G401 (cell line): ENCODE measurements around the gene BLOC1S3. TPM values are rescaled to one million over a fixed set of nuclear protein-coding genes. Genes with fewer than 3 reads are reported as not detected.
A peak's percentile ranks its signal among the peaks of the same experiment; 100 is the strongest.

Source experiments
- DNase-seq: peaks from one replicate; pipeline ENCODE4 v3.0.0-alpha.2; 2015; ENCODE audit warnings: low spot score
- in situ Hi-C: cut with HindIII; loops from 2 replicates; pipeline ENCODE4 v1.10.0; 2016; ENCODE audit warnings: low sequenced_read_pairs, mixed read lengths
- total RNA-seq: library from RNA; depleted of rRNA; stranded (reverse); fragments of >200 nt; shearing (Covaris generic); gene quantifications from 2 replicates; pipeline ENCODE4 v1.2.3, GENCODE V29; 2014

BLOC1S3 gene
- total RNA-seq, 1 experiment from 2014 or later = 9.0 TPM

DNA sequence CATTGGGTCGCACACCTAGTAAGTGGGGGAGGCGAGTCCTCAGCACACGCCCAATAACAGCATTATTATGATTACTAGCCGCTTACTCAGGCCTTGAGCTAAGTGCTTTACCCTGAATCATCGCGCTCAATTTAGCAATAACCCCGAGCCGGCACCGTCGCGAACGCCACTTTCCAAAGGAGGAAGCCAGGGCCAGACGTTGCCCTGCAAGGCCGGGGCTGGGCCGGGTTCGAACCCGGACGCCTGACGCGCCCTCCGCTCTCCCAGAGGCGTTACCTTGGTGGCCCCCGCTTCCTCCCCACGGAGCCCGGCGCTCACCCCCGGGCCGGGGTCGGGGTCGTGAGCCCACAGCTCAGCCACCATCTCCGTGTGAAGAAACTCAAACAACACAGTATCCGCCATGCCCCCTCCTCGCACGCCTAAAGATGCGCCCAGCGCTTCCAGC lies 745 bp upstream of the BLOC1S3 start, which contains the start of gene TRAPPC6A:
Gene TRAPPC6A (minus strand): TSS at position 421 of the 445 bp plus-strand sequence. CDS start 19 bp downstream, at position 402.
- no peak for DNase-seq
- in situ Hi-C loops = no loop called here

DNA sequence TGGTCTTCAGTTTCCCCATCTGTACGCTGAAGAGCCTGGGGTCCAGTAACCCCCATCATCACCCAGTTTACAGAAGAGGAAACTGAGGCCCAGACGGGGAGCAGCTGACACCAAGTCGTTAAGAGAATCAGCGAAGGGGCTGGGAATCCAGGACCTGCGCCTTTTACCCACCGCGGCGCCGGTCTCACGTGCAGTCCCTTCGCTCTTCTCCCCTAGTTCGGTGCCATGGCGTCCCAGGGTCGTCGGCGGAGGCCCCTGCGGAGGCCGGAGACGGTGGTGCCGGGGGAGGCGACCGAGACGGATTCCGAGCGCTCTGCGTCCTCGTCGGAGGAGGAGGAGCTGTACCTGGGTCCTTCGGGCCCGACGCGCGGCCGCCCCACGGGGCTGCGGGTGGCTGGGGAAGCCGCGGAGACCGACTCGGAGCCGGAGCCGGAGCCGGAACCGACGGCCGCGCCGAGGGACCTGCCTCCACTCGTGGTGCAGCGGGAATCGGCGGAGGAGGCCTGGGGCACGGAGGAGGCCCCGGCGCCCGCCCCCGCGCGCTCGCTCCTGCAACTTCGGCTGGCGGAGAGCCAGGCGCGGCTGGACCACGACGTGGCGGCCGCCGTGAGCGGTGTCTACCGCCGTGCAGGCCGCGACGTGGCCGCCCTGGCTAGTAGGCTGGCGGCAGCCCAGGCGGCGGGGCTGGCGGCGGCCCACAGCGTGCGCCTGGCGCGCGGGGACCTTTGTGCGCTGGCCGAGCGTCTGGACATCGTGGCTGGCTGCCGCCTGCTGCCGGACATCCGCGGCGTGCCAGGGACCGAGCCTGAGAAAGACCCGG lies 698 bp downstream of the BLOC1S3 start:
- in situ Hi-C loops = no loop called here
- no peak for DNase-seq

DNA sequence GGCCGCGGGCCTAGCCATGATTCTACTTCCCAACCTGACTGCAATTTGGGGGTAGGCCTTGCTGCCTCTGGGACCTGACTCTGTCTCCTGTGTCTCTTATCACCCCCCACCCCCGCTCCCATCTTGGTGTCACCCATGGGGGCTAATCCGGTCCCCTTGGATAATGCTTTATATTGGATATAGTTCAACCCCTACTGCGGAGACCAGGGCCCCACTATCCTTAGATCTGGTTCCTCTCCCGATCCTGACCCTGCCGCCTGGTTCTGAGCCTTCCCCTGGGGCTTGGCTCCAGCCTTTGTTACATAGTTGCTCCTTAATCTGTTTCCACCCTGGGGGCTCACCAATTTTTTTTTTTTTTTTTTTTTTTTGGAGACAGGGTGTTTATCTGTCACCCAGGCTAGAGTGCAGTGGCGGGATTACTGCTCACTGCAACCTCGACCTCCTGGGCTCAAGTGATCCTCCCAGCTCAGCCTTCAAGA lies 1.3 kb downstream of the BLOC1S3 start:
- in situ Hi-C loops = no loop called here
- DNase-seq = no peak

DNA sequence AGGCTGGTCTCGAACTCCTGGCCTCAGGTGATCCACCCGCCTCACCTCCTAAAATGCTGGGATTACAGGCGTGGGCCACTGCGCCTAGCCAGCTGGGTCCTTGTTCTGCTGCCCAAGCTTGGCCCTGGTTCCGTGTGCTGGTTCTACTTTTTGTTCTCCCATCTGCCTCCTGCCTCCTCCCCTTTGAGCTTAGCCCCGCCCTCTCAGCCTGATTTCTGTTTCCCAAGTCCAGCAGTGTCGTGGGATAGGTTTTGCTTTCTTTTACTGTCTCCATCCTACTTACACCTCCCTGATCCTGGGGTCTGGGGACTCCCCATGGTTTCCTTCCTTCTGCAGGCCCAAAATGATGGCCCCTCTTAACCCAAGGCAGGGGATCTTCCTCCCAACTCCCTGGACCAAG lies 2.4 kb downstream of the BLOC1S3 start:
- in situ Hi-C loops = no loop called here
- no peak for DNase-seq

DNA sequence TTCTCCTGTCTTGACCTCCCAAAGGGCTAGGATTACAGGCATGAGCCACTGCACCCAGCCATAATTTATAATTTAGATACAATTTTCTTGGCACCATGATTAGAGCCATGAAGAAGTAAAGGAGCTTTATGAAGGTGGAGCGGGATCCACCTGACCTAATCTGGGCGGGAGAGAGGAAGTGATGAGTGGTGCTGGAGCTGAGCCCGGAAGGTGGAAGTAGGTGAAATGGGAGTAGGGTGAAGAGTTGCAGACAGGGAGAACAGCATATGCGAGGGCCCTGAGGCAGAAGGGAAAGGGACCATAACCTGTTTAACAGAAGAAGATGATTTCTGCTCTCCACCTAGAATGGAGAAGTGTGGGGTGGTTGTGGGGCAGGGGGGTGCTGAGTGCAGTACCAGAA lies 4.2 kb downstream of the BLOC1S3 start:
- in situ Hi-C loops = no loop called here

DNA sequence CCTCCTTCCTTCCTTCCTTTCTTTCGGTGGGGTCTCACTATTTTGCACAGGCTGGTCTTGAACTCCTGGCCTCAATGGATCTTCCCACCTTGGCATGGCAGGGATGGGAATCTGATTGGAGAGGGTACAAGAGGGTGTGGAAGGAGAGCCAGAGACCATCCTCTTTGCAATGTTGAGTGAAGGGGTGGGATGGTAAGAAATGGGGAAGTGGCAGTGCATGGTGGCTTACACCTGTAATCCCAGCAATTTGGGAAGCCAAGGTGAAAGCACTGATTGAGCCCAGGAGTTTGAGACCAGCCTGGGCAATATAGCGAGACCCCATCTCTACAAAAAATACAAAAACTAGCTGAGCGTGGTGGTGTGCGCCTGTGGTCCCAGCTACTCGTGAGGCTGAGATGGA lies 5.5 kb downstream of the BLOC1S3 start:
- DNase-seq = no peak
- in situ Hi-C loops = no loop called here

More for the DNA sequence above, 4.2 kb downstream of the BLOC1S3 start:
- no peak for DNase-seq

DNA sequence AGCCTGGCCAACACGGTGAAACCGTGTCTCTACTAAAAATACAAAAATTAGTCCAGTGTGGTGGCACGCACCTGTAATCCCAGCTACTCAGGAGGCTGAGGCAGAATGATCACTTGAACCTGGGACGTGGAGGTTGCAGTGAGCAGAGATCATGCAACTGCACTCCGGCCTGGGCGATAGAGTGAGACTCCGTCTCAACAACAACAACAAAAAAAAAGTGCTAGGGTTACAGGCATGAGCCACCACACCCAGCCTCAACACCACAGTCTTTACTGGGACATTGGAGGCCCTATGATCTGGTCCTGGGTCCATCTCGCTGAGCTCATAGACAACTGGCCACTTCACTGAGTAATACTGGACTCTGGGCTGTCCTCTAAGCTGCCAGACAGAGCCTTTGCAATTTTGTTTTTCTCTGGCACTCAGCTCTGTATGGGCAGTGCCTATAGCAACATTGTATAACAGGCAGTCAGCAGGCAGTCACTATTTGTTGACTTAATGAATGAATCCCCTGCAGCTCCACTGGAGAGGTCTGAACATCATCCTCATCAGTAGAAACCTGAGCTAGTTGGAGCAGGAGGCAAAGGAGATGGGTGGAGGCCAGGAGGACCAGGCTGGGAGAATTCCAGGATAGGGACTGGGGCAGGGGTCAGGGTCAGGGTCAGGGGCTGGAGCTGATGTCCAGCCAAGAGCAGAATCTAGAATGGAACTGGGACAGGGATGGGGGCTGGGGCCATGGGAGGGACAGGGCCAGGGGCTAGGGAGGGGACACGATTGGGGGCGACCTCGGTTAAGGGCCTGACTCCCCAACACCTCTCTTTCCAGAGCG lies 8.1 kb downstream of the BLOC1S3 start:
- no peak for DNase-seq
- in situ Hi-C loops = no loop called here

GRCh38 chr19:45187421-45188100 lies 9.0 kb downstream of the BLOC1S3 start:
- in situ Hi-C loops = no loop called here
- DNase-seq = peak; percentile 64

- DNase-seq = no peak
- in situ Hi-C loops = no loop called here
Observed at GRCh38 chr19:45189971-45190370, 11.4 kb downstream of the BLOC1S3 start.

DNA sequence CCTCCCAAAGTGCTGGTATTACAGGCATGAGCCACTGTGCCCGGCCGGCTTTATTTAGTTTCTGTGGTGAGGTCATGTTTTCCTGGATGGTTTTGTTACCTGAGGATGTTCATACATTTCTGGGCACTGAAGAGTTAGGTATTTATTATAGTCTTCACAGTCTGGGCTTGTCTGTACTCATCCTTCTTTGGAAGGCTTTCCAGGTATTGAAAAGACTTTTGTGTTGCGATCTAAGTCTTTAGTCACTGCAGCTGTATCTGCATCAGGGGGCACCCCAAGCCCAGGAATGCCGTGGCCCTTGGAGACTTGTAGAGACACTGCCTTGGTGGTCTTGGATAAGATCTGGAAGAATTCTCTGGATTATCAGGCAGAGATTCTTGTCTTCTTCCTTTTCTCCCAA lies 12.8 kb downstream of the BLOC1S3 start:
- no peak for DNase-seq
- in situ Hi-C loops = no loop called here

DNA sequence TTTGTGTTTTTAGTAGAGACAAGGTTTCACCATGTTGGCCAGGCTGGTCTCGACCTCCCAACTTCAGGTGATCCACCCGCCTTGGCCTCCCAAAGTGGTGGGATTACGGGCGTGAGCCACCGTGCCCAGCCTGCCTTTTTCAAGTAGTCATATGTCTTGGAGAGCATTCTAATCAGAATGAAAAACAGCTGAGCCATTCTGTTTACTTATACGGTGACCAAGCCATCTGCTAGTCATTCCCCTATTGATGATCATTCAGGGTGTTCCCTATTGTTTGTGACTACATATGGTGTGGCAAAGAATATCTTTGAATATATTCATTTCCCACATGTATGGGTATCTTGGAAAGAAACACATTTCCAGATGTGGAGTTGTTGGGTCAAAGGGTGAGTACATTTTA lies 17.2 kb downstream of the BLOC1S3 start:
- in situ Hi-C loops = no loop called here
- DNase-seq = no peak

- peak; percentile 19 for DNase-seq
- in situ Hi-C loops = no loop called here
Observed at GRCh38 chr19:45200568-45200967, 22.0 kb downstream of the BLOC1S3 start.

GRCh38 chr19:45202637-45203036 lies 24.1 kb downstream of the BLOC1S3 start:
- in situ Hi-C loops = no loop called here
- DNase-seq = no peak

DNA sequence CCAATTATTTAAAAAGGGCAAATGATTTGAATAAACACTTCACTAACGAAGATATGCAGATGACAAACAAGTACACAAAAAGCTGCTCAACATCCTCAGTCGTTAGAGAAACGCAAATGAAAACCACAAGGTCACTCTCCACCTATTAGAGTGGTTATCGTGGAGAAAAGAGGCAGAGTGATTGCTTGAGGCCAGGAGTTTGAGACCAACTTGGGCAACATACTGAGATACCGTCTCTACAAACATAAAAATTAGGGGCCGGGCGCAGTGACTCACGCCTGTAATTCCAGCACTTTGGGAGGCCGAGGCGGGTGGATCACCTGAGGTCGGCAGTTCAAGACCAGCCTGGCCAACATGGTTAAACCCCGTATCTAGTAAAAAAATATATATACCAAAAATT lies 27.2 kb downstream of the BLOC1S3 start:
- DNase-seq = no peak
- in situ Hi-C loops = no loop called here

- in situ Hi-C loops = no loop called here
- DNase-seq = no peak
Observed at GRCh38 chr19:45206328-45206727, 27.7 kb downstream of the BLOC1S3 start.

GRCh38 chr19:45211751-45212381 lies 33.3 kb downstream of the BLOC1S3 start:
- no peak for DNase-seq
- in situ Hi-C loops = no loop called here

- in situ Hi-C loops = no loop called here
- DNase-seq = no peak
Observed at GRCh38 chr19:45213031-45213430, 34.4 kb downstream of the BLOC1S3 start.

DNA sequence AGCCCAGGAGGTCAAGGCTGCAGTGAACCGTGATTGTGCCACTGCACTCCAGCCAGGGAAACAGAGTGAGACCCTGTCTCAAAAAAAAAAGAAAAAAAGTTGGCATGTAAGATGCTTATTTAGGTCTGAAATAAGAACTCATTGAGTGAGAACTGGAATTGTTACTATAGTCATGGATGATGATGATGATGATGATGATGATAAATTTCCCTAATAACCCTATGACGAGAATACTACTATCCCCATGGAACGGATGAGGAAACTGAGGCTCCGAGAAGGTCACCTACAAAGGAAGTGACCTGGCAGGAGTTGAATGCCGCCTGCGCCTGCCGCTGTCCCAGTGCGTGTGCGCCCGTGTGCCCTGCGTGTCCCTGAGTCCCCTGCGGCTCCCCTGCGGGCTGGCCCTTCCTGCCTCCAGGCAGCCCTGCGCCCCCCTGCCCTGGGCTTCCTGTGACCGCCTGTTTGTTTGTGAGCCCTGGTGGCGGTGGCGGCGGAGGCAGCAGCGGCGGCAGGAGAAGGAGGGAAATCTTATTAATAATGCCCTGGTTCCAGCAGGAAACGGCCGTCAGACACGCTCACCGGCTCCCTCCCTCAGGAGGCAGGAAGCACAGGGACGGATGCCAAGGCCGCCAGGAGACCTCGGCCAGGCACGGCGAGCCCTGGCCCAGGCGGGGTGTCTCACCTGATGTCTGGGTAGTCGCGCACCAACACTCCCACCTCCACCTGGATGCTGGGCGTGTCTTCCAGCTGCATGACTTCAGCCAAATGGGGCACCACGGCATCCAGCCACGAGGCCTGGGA lies 37.0 kb downstream of the BLOC1S3 start:
- in situ Hi-C loops = no loop called here

More for the DNA sequence above, 37.0 kb downstream of the BLOC1S3 start:
- no peak for DNase-seq
